Parathyroid adenoma (tissue), 2 donors: ENCODE results near the gene FAM3D.

Experiments used
- H2AFZ ChIP-seq: fragments of 300-600 bp; sonication (generic); one replicate; pipeline ENCODE4 v1.7.0; 2017; ENCODE audit warnings: antibody characterized with exemption, mild to moderate bottlenecking
- H3K27ac ChIP-seq: fragments of 300-600 bp; sonication (generic); one replicate; pipeline ENCODE4 v1.7.0; 2017
- H3K27me3 ChIP-seq: fragments of 300-600 bp; sonication (generic); one replicate; pipeline ENCODE4 v1.7.0; 2017; ENCODE audit warnings: low read length; ENCODE audit not compliant: control insufficient read depth, insufficient read depth
- H3K36me3 ChIP-seq: fragments of 300-600 bp; sonication (generic); one replicate; pipeline ENCODE4 v1.7.0; 2017; ENCODE audit warnings: low read length; ENCODE audit not compliant: control insufficient read depth, insufficient read depth
- H3K4me1 ChIP-seq: fragments of 300-600 bp; sonication (generic); one replicate; pipeline ENCODE4 v1.7.0; 2017; ENCODE audit warnings: control low read depth
- H3K4me2 ChIP-seq: fragments of 300-600 bp; sonication (generic); one replicate; pipeline ENCODE4 v1.7.0; 2017; ENCODE audit warnings: low read length
- H3K4me3 ChIP-seq: fragments of 300-600 bp; sonication (generic); one replicate; pipeline ENCODE4 v1.7.0; 2017; ENCODE audit warnings: low read depth, low read length
- H3K79me2 ChIP-seq: fragments of 300-600 bp; sonication (generic); one replicate; pipeline ENCODE4 v1.7.0; 2017; ENCODE audit warnings: control low read depth
- H3K9ac ChIP-seq: fragments of 300-600 bp; sonication (generic); one replicate; pipeline ENCODE4 v1.7.0; 2017; ENCODE audit warnings: mild to moderate bottlenecking
- H3K9me3 ChIP-seq: fragments of 300-600 bp; sonication (generic); one replicate; pipeline ENCODE4 v1.7.0; 2017; ENCODE audit warnings: low read length; ENCODE audit not compliant: control insufficient read depth
- TF ChIP-seq, protein P1 (sequence below): fragments of 300-600 bp; sonication (generic); IDR thresholded peaks from one replicate; pipeline ENCODE4 v1.7.0; 2017; ENCODE audit warnings: antibody characterized with exemption, mild to moderate bottlenecking
- donor health status: primary hyperparathyroidism.

Gene FAM3D

DNA sequence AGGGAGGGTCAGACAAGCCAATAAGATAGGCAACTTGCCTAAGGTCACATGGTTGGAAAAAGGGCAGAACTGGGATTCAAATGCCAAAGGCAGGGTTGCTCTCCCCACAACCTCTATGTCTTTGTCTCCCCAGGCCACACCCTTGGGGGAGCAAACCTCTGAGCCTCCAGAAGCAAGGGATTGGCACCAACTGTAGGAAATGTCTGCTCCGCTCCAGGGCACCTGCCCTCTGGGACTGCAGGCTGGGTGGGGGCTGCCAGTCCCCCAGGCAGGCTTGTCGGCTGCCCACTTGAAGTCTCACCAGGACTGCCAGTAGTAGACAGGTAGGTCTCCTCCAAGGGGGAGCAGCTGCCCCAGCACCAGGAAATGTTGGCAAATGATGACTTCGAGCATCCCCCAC is 2.0 kb downstream of the FAM3D start:
- Histone ChIP-seq H3K36me3 (no peaks in the 10 kb centered on the region), H3K9me3 (no peaks in the 10 kb centered on the region), H3K9ac (no peak overlapping the region), H2AFZ (no peak overlapping the region), H3K4me1 (peaks cover 5% of the 10 kb centered on the region), H3K27ac (no peak overlapping the region), H3K27me3 (no peaks in the 10 kb centered on the region), H3K4me2 (no peak overlapping the region), H3K79me2 (no peaks in the 10 kb centered on the region), H3K4me3 (no peak overlapping the region)
- TF ChIP-seq, protein P1, sequence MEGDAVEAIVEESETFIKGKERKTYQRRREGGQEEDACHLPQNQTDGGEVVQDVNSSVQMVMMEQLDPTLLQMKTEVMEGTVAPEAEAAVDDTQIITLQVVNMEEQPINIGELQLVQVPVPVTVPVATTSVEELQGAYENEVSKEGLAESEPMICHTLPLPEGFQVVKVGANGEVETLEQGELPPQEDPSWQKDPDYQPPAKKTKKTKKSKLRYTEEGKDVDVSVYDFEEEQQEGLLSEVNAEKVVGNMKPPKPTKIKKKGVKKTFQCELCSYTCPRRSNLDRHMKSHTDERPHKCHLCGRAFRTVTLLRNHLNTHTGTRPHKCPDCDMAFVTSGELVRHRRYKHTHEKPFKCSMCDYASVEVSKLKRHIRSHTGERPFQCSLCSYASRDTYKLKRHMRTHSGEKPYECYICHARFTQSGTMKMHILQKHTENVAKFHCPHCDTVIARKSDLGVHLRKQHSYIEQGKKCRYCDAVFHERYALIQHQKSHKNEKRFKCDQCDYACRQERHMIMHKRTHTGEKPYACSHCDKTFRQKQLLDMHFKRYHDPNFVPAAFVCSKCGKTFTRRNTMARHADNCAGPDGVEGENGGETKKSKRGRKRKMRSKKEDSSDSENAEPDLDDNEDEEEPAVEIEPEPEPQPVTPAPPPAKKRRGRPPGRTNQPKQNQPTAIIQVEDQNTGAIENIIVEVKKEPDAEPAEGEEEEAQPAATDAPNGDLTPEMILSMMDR: no peak

DNA sequence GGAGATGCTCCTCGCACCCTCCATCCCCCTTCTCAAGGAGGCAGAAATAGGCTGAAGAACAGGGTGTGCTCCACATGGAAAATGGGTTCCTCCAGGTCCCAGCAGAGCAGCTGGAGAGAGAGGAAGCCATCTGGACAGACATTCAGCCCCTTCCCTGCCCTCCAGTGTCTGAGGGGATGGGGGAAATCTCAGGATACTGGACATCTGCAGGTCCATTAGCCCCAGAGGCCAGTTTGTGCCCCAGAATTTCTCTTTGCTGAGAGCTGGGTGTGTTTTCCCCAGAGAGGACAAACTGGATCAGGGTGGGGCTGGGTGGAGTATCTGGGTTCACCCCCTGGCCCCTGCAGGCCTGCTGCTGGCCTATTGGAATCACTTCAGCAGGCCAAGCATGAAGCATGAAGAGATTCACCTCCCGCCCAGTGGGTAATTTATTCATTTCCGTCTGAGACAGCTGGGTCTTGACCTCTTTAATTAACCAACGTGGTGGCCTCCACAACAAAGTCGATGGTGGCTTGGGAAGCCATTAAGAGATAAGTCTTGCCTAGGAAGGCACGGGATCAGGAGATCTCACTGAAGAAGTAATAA is 4.6 kb downstream of the FAM3D start:
- no peak overlapping the region for H3K4me3 ChIP-seq
- TF ChIP-seq, protein P1: no peak
- no peaks in the 10 kb centered on the region for H3K9me3 ChIP-seq
- H2AFZ ChIP-seq: no peak overlapping the region
- H3K4me1 ChIP-seq: peaks cover 5% of the 10 kb centered on the region
- no peaks in the 10 kb centered on the region for H3K36me3 ChIP-seq
- H3K9ac ChIP-seq: no peak overlapping the region
- H3K79me2 ChIP-seq: no peaks in the 10 kb centered on the region
- no peak overlapping the region for H3K27ac ChIP-seq
- H3K4me2 ChIP-seq: no peak overlapping the region
- H3K27me3 ChIP-seq: no peaks in the 10 kb centered on the region

DNA sequence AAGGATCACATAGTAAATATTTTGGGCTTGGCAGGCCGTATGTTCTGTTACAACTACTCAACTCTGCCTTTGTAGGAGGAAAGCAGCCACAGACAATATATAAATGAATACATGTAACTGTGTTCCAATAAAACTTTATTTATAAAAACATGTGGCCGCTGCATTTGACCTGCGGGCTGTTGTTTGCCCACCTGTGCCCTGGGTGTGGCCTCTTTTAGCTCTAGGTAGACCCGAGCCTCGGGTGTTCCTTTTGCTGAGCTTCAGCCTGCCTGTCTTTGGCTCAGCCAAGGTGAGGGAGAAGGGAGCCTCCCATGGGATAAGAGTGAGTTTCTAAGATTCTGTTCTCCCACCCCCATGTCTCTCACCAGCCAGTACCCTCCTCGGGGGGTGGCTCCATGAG is 5.6 kb downstream of the FAM3D start:
- Histone ChIP-seq H3K4me2 (no peak overlapping the region), H3K9ac (no peak overlapping the region), H3K27ac (no peak overlapping the region)

DNA sequence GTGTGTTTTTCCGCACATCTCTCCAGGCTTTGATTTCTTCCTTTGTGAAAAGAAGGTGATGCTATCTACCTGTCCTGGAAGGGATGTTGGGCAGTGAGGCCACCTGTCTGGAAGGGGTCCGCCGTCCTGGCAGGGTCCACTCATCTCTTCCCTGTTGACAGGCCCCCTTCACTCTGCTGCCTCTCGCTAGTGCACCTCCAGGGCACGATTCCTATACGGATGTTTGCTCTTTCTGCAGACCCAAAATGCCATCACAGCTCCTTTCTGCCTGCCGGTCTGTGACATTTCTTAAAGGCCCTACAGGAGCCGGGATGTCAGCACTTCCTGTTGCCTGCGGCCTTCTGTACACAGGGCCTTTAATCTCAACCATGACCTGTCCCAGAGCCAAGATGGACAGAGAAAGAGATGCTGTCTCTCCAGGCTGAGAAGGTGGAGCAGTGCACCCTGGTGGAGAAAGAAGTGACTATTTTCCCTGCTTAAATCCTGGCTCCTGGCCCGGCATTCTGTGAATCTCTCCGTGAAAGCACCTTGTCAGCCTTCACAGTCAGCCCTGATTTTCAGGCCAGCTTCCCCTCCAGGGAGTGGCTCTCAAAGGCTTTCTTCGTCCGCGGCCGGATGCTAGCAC is 7.4 kb downstream of the FAM3D start:
- H3K4me2 ChIP-seq: no peak overlapping the region
- no peaks in the 10 kb centered on the region for H3K27me3 ChIP-seq
- no peaks in the 10 kb centered on the region for H3K9me3 ChIP-seq
- no peak overlapping the region for H3K4me3 ChIP-seq
- peaks cover 5% of the 10 kb centered on the region for H3K4me1 ChIP-seq
- H3K79me2 ChIP-seq: no peaks in the 10 kb centered on the region
- TF ChIP-seq, protein P1: peak; percentile 34
- no peak overlapping the region for H2AFZ ChIP-seq
- H3K9ac ChIP-seq: no peak overlapping the region
- no peak overlapping the region for H3K27ac ChIP-seq
- no peaks in the 10 kb centered on the region for H3K36me3 ChIP-seq

More for the DNA sequence above, 5.6 kb downstream of the FAM3D start:
- H2AFZ ChIP-seq: no peak overlapping the region
- H3K27me3 ChIP-seq: no peaks in the 10 kb centered on the region
- peaks cover 5% of the 10 kb centered on the region for H3K4me1 ChIP-seq
- TF ChIP-seq, protein P1: no peak
- H3K9me3 ChIP-seq: no peaks in the 10 kb centered on the region
- H3K36me3 ChIP-seq: no peaks in the 10 kb centered on the region
- no peaks in the 10 kb centered on the region for H3K79me2 ChIP-seq
- H3K4me3 ChIP-seq: no peak overlapping the region

DNA sequence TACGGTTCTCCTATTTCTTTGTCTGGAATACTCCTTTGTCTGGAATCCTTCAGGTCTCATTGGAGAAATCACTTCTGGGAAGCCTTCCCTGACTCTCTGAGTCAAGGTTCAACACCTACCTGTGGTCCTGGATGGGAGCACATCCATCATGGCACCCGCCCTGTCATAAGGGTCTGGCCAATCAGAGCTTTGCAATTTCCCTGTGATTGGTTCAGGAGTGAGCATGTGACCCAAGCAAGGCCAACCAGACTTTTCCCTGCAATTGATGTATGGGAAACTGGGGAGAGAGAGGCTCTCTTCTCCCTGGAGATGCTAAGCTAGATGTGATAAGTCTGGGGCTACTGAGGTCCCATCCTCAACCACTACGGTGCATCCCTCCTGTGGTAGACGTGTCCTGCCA is 8.1 kb downstream of the FAM3D start:
- no peak overlapping the region for H3K27ac ChIP-seq
- no peak overlapping the region for H3K4me2 ChIP-seq

More for the DNA sequence above, 8.1 kb downstream of the FAM3D start:
- H3K79me2 ChIP-seq: no peaks in the 10 kb centered on the region
- no peaks in the 10 kb centered on the region for H3K36me3 ChIP-seq
- H3K9ac ChIP-seq: no peak overlapping the region
- no peaks in the 10 kb centered on the region for H3K9me3 ChIP-seq
- H3K27me3 ChIP-seq: no peaks in the 10 kb centered on the region
- no peak overlapping the region for H2AFZ ChIP-seq
- no peak overlapping the region for H3K4me3 ChIP-seq
- peaks cover 5% of the 10 kb centered on the region for H3K4me1 ChIP-seq
- TF ChIP-seq, protein P1: no peak
